Neural cell (in vitro differentiated cells): ENCODE results near the gene PPP2CA. TPM values are rescaled to one million over a fixed set of nuclear protein-coding genes. Genes with fewer than 3 reads are reported as not detected.

Source experiments
- H2AFZ ChIP-seq: fragments of 200-600, 300-800 bp; sonication (generic), shearing (Covaris generic); 2 replicates; pipeline ENCODE4 v1.6.0; 2014; ENCODE audit warnings: low read depth, mild to moderate bottlenecking, antibody characterized with exemption, low read length, moderate library complexity
- H3F3A ChIP-seq: fragments of 200-600 bp; shearing (Covaris generic); 2 replicates; pipeline ENCODE4 v1.6.1; 2016; ENCODE audit warnings: mild to moderate bottlenecking, moderate library complexity, mixed read lengths, antibody characterized with exemption, low read length; ENCODE audit not compliant: insufficient read depth, poor library complexity, severe bottlenecking
- H3K27ac ChIP-seq: fragments of 200-600, 300-800 bp; sonication (generic), shearing (Covaris generic); 2 replicates; pipeline ENCODE4 v1.5.1; 2014; ENCODE audit warnings: mild to moderate bottlenecking, low read length, moderate library complexity
- H3K27me3 ChIP-seq: fragments of 300-800, 200-600 bp; sonication (generic), shearing (Covaris generic); 2 replicates; pipeline ENCODE4 v1.6.0; 2014; ENCODE audit warnings: mild to moderate bottlenecking, low read depth, low read length, moderate library complexity; ENCODE audit not compliant: insufficient read depth
- H3K36me3 ChIP-seq: fragments of 300-800, 200-600 bp; sonication (generic), shearing (Covaris generic); 2 replicates; pipeline ENCODE4 v1.5.1; 2014; ENCODE audit warnings: mild to moderate bottlenecking, antibody characterized with exemption, low read length, moderate library complexity; ENCODE audit not compliant: insufficient read depth
- H3K4me2 ChIP-seq: fragments of 300-800, 200-600 bp; sonication (generic), shearing (Covaris generic); 2 replicates; pipeline ENCODE4 v1.6.0; 2014; ENCODE audit warnings: mild to moderate bottlenecking, low read length
- H3K4me3 ChIP-seq: fragments of 300-800, 200-600 bp; sonication (generic), shearing (Covaris generic); 2 replicates; pipeline ENCODE4 v1.5.1; 2014; ENCODE audit warnings: mild to moderate bottlenecking, low read length, moderate library complexity
- H3K79me2 ChIP-seq: fragments of 200-600 bp; shearing (Covaris generic); replicated peaks from 2 replicates; pipeline ENCODE4 v1.6.0; 2014; ENCODE audit warnings: mild to moderate bottlenecking, low read length, moderate library complexity; ENCODE audit not compliant: insufficient read depth
- H3K9ac ChIP-seq: fragments of 300-800, 200-600 bp; sonication (generic), shearing (Covaris generic); 2 replicates; pipeline ENCODE4 v1.6.1; 2016; ENCODE audit warnings: mild to moderate bottlenecking, low read length, mixed read lengths
- H3K9me2 ChIP-seq: fragments of 200-600 bp; shearing (Covaris generic); 2 replicates; pipeline ENCODE4 v1.6.1; 2016; ENCODE audit warnings: mild to moderate bottlenecking, low read length, mixed read lengths; ENCODE audit not compliant: insufficient read depth
- H3K9me3 ChIP-seq: fragments of 200-600, 300-800 bp; sonication (generic), shearing (Covaris generic); 2 replicates; pipeline ENCODE4 v1.6.1; 2016; ENCODE audit warnings: mild to moderate bottlenecking, mixed run types, low read length, moderate library complexity, mixed read lengths
- H4K20me1 ChIP-seq: fragments of 200-600 bp; shearing (Covaris generic); 2 replicates; pipeline ENCODE4 v1.6.1; 2016; ENCODE audit warnings: mild to moderate bottlenecking, mixed run types; ENCODE audit not compliant: insufficient read depth
- CTCF ChIP-seq: fragments of 450-650 bp; IDR thresholded peaks from 2 replicates; pipeline ENCODE4 v1.5.1; 2014; ENCODE audit warnings: antibody characterized with exemption, mild to moderate bottlenecking, moderate library complexity; ENCODE audit not compliant: poor library complexity, severe bottlenecking
- EP300 ChIP-seq: fragments of 450-650 bp; conservative IDR thresholded peaks from 2 replicates; pipeline ENCODE4 v1.6.1; 2014; ENCODE audit warnings: antibody characterized with exemption, mild to moderate bottlenecking, moderate library complexity; ENCODE audit not compliant: poor library complexity, severe bottlenecking
- EZH2 ChIP-seq: fragments of 200-600, 300-800 bp; shearing (Covaris generic), sonication (generic); IDR thresholded peaks from 2 replicates; pipeline ENCODE4 v1.6.1; 2014; ENCODE audit warnings: antibody characterized with exemption, low read length, borderline replicate concordance, mild to moderate bottlenecking; ENCODE audit not compliant: insufficient read depth, poor library complexity, severe bottlenecking
- MXI1 ChIP-seq: fragments of 450-650 bp; conservative IDR thresholded peaks from 2 replicates; pipeline ENCODE4 v1.6.1; 2014; ENCODE audit warnings: antibody characterized with exemption, mild to moderate bottlenecking; ENCODE audit not compliant: poor library complexity, severe bottlenecking
- POLR2AphosphoS5 ChIP-seq: IDR thresholded peaks from 2 replicates; pipeline ENCODE4 v1.6.1; 2012
- RAD21 ChIP-seq: fragments of 450-650 bp; conservative IDR thresholded peaks from 2 replicates; pipeline ENCODE4 v1.6.1; 2014; ENCODE audit warnings: antibody characterized with exemption, mild to moderate bottlenecking, moderate library complexity
- REST ChIP-seq: IDR thresholded peaks from 2 replicates; pipeline ENCODE4 v1.6.1; 2012; ENCODE audit warnings: borderline replicate concordance
- SMC3 ChIP-seq: fragments of 450-650 bp; conservative IDR thresholded peaks from 2 replicates; pipeline ENCODE4 v1.6.1; 2014; ENCODE audit warnings: antibody characterized with exemption, mild to moderate bottlenecking, moderate library complexity; ENCODE audit not compliant: poor library complexity
- TAF1 ChIP-seq: IDR thresholded peaks from 2 replicates; pipeline ENCODE4 v1.6.1; 2012; ENCODE audit warnings: low read depth
- polyA plus RNA-seq: library from polyadenylated mRNA; depleted of rRNA; stranded (reverse); fragments of >200 nt; gene quantifications from 2 replicates; pipeline ENCODE4 v1.2.3, GENCODE V29; 2014

The PPP2CA gene
- polyA plus RNA-seq, 1 donor from 2014 or later, result 251 TPM

GRCh38 chr5:134195666-134196065, 30.2 kb downstream of the PPP2CA start:
- no peaks in the 10 kb centered on the region for H3K79me2 ChIP-seq
- no peak overlapping the region for H3K9ac ChIP-seq
- no peaks in the 10 kb centered on the region for H3K9me3 ChIP-seq
- H4K20me1 ChIP-seq, result no peaks in the 10 kb centered on the region
- no peak for TF ChIP-seq POLR2AphosphoS5
- no peak for TF ChIP-seq EP300
- no peak for TF ChIP-seq MXI1
- TF ChIP-seq EZH2, result no peak
- no peak overlapping the region for H3K27ac ChIP-seq
- no peaks in the 10 kb centered on the region for H3K9me2 ChIP-seq
- H3K4me3 ChIP-seq, result no peak overlapping the region
- H2AFZ ChIP-seq, result no peak overlapping the region
- H3F3A ChIP-seq, result no peaks in the 10 kb centered on the region
- H3K4me2 ChIP-seq, result no peak overlapping the region
- H3K27me3 ChIP-seq, result no peaks in the 10 kb centered on the region
- H3K36me3 ChIP-seq, result peaks cover 16% of the 10 kb centered on the region

- Histone ChIP-seq H3K79me2 (no peaks in the 10 kb centered on the region), H3F3A (no peaks in the 10 kb centered on the region), H4K20me1 (no peaks in the 10 kb centered on the region), H3K36me3 (no peaks in the 10 kb centered on the region), H3K9ac (no peak overlapping the region), H2AFZ (no peak overlapping the region), H3K27me3 (no peaks in the 10 kb centered on the region), H3K9me2 (no peaks in the 10 kb centered on the region), H3K4me3 (no peak overlapping the region), H3K4me2 (no peak overlapping the region), H3K27ac (no peak overlapping the region), H3K9me3 (no peaks in the 10 kb centered on the region)
- no peak for TF ChIP-seq REST
- TF ChIP-seq SMC3, result no peak
- no peak for TF ChIP-seq TAF1
- TF ChIP-seq RAD21, result no peak
- no peak for TF ChIP-seq EP300
- TF ChIP-seq CTCF, result no peak
- TF ChIP-seq EZH2, result no peak
- TF ChIP-seq MXI1, result no peak
- TF ChIP-seq POLR2AphosphoS5, result no peak
Measured at GRCh38 chr5:134189031-134189430, 36.8 kb downstream of the PPP2CA start.

- no peaks in the 10 kb centered on the region for H3K79me2 ChIP-seq
- no peaks in the 10 kb centered on the region for H3K27me3 ChIP-seq
- H2AFZ ChIP-seq, result no peak overlapping the region
- no peaks in the 10 kb centered on the region for H3K9me3 ChIP-seq
- no peaks in the 10 kb centered on the region for H3F3A ChIP-seq
- no peaks in the 10 kb centered on the region for H3K36me3 ChIP-seq
- no peaks in the 10 kb centered on the region for H4K20me1 ChIP-seq
- TF ChIP-seq MXI1, result no peak
- no peak for TF ChIP-seq EZH2
- no peak for TF ChIP-seq REST
- no peak for TF ChIP-seq TAF1
- no peak for TF ChIP-seq EP300
- no peak for TF ChIP-seq RAD21
- no peak for TF ChIP-seq SMC3
- TF ChIP-seq POLR2AphosphoS5, result no peak
- no peak for TF ChIP-seq CTCF
- H3K4me3 ChIP-seq, result no peak overlapping the region
- no peak overlapping the region for H3K4me2 ChIP-seq
- no peak overlapping the region for H3K9ac ChIP-seq
- no peaks in the 10 kb centered on the region for H3K9me2 ChIP-seq
- H3K27ac ChIP-seq, result no peak overlapping the region
Measured at GRCh38 chr5:134188092-134188491, 37.8 kb downstream of the PPP2CA start.
